SHP77 (cell line): ENCODE results near the gene ST6GAL2.

Experiments
- DNase-seq, 2 experiments: peaks; one replicate each; lab custom pipeline; 2025; lab: John Stamatoyannopoulos, UW

The ST6GAL2 gene

DNA sequence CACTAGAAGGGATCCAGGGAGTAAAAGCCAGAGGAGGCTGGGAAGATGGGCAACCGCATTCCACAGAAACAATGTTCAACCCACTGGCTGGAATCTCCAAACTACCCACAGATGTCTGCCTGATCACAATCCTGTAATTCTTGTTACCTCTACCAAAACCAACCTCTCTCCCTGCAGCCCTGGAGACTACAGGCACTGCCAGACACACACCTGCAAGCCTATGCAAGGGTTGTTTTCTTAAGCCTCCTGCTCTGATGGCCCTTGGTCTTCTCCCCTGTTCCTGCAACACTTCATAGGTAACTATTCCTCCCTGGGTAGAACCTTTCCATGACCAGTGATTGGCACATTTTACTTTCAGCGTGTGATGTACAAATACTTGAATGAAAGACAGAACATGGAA lies 21.9 kb downstream of the ST6GAL2 start:
- DNase-seq, result no peak

- peak; percentile 27 to 46 for DNase-seq
These were observed 22.6 kb downstream of the ST6GAL2 start for GRCh38 chr2:106863387-106863786.

DNA sequence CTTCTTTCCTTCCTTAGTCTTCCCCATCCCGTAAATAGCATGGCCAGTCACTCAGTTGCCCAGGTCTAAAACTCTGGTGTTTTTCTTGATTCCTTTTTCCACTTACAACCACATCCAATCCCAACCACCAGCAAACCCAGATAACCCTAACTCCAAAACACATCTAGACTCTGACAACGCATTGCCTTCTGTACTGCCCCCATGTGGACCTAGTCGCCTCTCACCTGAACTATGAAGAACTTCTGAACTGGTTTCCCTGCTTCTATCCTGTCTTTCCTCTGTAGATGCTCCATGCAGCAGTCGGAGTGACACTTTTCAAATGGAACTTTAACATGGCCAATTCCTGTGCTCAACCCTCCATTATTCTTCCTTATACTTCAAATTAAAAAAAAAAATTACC lies 26.5 kb downstream of the ST6GAL2 start:
- no peak for DNase-seq

GRCh38 chr2:106858810-106859209 lies 27.2 kb downstream of the ST6GAL2 start:
- no peak for DNase-seq

DNA sequence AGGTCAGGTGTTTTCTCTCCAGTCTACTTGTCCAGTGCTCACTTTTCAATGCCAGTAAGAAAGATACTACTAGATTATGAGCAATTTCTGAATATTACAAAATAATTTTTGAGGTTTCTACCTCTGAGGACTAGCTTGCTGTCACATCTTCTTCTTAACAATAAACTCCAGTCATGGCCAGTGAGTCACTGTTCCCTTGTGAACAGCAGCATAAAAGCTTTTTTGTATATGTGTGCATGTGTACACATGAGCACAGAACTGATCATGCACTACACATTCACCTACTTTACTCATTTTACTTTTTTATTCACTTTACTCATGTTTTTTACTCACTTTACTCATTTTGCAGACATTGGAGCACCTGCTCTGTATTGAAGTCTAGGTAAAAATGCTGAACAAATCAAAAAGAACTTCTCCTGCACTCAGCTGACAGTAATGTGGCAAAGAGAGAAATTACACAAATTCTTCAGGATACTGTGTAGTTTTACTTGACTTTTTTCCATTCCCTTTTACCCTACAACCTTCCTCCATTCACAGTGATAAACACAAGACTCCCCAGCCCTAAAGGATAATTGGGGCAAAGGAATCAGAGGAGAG lies 28.0 kb downstream of the ST6GAL2 start:
- no peak for DNase-seq

DNA sequence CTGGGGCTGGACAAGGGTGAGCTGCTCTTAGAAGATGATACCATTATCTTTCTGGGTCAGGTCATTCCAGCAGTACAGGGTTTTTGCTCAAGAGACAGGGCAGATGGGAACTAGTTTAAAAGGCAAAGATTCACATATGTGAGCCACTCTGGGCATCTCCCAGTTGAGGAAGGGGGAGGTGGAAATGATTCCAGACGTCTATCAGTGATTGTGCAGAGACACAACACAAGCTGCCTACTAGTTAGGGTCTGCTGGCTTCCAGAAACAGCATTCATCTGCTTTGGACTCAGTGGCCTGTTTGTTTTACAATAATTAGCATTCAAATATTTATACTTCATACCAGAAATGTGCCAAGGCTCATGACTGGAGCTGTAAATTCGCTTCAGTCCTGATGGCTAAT lies 32.3 kb downstream of the ST6GAL2 start:
- DNase-seq, result no peak

DNA sequence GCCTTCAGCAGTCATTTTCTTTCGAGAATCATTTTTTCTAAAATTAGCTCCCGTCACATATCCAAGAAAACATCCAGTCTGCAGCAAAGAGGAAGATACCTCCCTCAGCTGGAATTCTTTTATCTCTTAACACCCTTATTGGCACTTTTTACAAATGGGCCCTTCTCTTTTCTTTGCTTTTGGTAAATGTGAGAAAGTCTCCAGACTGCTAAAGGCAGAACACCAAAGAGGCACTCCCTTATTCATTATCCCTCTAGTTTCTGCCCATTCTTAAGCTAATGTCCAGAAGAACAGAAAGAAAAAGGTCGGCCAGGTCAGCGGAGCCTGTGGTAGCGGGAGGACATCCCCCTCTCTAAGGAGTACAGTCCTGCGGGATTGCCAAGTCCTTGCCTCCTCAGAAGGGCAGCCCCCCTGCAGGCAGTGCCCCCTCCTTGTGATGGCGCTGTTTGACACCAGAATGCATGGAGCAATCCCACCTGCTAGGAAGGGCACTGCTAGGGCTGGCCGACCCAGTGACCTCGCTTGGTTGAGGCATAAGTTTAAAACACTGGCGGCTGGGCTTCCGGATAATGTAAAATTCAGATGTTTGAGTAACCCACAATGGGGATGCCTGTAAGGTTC lies 34.0 kb downstream of the ST6GAL2 start:
- DNase-seq, result no peak

- no peak for DNase-seq
These were observed 34.7 kb downstream of the ST6GAL2 start for GRCh38 chr2:106851087-106851874.

- DNase-seq, result no peak
These were observed 36.7 kb downstream of the ST6GAL2 start for GRCh38 chr2:106849253-106849652.

GRCh38 chr2:106847366-106847765 lies 38.6 kb downstream of the ST6GAL2 start:
- no peak for DNase-seq

DNA sequence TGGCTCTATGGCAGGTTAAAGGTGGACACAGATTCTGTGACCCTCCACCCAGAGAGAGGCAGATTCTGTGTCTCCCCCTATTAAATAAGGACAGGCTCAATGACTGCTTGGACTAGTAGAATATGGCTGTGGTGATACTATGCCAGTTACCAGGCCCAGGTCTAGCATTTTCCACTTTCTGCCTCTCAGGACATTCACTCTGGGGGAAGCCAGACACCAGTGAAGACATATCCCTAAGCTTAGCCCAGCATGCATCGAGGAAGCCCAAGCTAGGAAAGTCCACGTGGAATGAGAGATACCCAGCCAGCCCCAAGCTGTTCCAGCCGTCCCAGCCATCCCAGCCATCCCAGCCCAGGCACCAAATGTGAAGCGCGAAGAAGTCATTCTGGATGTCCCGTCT lies 40.3 kb downstream of the ST6GAL2 start:
- no peak for DNase-seq

- DNase-seq, result peak in 1 of 2 experiments; percentile 43
These were observed 42.1 kb downstream of the ST6GAL2 start for GRCh38 chr2:106843910-106844250.

GRCh38 chr2:106843001-106843909 lies 42.7 kb downstream of the ST6GAL2 start:
- DNase-seq, result no peak

GRCh38 chr2:106841886-106842645 lies 43.9 kb downstream of the ST6GAL2 start:
- DNase-seq, result peak in 1 of 2 experiments; percentile 34

- DNase-seq, result no peak
These were observed 45.1 kb downstream of the ST6GAL2 start for GRCh38 chr2:106840818-106841217.

DNA sequence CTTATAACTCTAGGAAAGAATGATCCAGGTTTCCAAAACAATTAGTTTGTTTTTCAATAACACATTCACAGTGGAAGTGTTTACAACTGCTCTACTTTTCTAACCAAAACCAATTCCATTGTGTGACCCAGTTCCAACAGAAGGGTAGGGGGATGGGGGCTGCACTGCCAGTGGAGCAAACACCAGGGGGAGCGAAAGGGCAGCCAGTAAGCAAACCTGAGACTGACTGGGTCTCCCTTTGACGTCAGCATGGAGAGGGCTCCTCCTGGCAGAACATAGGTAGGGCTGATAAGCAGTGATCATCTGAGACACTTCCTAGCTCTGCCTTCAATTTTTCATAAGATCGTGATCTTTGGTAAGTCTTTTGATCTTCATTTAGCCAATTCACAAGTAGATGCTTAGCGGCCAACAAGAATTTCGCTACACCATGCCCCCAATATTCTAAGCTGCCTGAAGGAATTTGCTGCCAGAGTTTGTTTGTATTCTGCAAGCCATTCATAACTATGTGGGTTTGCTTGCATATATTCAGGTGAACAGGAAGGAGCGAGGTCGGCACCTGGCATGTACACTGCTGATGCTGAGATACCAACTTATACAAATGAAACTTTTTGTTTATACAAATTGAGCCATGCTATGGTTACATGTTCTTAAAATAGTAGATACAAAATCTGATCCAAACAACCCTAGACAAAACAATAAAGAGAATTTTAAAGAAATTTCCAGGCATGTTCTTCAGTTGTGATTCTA lies 45.9 kb downstream of the ST6GAL2 start:
- peak; percentile 46 to 65 for DNase-seq

GRCh38 chr2:106833256-106833655 lies 52.7 kb downstream of the ST6GAL2 start:
- no peak for DNase-seq

- no peak for DNase-seq
These were observed 54.0 kb downstream of the ST6GAL2 start for GRCh38 chr2:106831816-106832569.

GRCh38 chr2:106831241-106831640 lies 54.7 kb downstream of the ST6GAL2 start:
- DNase-seq, result no peak

DNA sequence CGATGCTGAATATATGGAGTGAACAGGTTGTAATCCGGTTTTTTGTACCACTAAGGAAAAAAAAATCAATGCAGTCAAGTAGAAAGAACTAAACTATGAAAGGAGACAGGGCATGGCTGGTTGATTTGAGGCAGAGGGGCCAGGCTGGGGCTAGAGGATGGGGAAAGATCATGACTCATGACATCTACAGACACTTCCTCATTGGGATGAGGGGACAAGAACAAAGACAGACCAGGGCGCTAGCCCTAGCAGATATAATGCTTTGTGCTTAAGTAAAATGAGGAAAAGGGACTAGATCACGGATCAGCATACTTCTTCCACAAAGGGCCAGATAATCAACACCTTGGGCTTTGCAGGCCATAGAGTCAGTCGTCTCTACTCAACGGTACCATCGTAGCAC lies 55.8 kb downstream of the ST6GAL2 start:
- no peak for DNase-seq
